Fibroblast of villous mesenchyme (primary cell): Measurements from ENCODE around the gene ODF4. TPM values are rescaled to one million over a fixed set of nuclear protein-coding genes. Genes with fewer than 3 reads are reported as not detected.
"Not testable (repeated sequence)": the region's sequence is repeated elsewhere in the genome, so short reads cannot be mapped to it uniquely, and the experiment has no call there.

Source experiments
- DNase-seq: peaks from one replicate; pipeline ENCODE4 v3.0.0-alpha.2; 2010; ENCODE audit warnings: low read depth
- H3K4me3 ChIP-seq: 2 replicates; pipeline ENCODE4 v1.5.1; 2011; ENCODE audit warnings: low read depth, mild to moderate bottlenecking, low read length
- total RNA-seq: library from RNA; depleted of rRNA; stranded (reverse); fragments of >200 nt; gene quantifications from 2 replicates; pipeline ENCODE4 v1.2.3, GENCODE V29; 2012
- TF ChIP-seq, protein P1 (sequence below): IDR thresholded peaks from 2 replicates; pipeline ENCODE4 v1.5.1; 2012; ENCODE audit warnings: low read depth, mild to moderate bottlenecking, low read length; ENCODE audit not compliant: insufficient read depth

ODF4 gene
- total RNA-seq, 1 donor = not detected

DNA sequence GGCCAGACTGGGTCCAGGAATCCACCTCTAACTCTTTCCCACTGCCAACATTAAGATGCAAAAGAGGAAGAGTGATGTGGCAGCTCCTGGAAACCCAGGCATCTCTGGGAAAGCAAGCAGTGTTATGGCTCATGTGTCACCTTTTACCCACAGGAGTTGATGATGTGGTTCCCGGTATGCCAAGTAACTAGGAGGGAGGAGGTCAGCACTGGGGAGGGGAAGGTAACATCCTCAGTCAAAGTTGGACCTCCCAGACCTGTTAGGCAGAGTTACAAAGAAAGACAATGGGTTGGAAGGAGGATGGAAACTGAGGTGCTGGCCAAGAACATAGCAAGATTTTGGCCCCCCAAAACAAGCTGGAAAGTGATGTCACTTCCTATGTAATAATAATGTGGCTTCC lies 25.5 kb downstream of the ODF4 start:
- no peak overlapping the region for H3K4me3 ChIP-seq
- TF ChIP-seq, protein P1, sequence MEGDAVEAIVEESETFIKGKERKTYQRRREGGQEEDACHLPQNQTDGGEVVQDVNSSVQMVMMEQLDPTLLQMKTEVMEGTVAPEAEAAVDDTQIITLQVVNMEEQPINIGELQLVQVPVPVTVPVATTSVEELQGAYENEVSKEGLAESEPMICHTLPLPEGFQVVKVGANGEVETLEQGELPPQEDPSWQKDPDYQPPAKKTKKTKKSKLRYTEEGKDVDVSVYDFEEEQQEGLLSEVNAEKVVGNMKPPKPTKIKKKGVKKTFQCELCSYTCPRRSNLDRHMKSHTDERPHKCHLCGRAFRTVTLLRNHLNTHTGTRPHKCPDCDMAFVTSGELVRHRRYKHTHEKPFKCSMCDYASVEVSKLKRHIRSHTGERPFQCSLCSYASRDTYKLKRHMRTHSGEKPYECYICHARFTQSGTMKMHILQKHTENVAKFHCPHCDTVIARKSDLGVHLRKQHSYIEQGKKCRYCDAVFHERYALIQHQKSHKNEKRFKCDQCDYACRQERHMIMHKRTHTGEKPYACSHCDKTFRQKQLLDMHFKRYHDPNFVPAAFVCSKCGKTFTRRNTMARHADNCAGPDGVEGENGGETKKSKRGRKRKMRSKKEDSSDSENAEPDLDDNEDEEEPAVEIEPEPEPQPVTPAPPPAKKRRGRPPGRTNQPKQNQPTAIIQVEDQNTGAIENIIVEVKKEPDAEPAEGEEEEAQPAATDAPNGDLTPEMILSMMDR = no peak
- DNase-seq = no peak

DNA sequence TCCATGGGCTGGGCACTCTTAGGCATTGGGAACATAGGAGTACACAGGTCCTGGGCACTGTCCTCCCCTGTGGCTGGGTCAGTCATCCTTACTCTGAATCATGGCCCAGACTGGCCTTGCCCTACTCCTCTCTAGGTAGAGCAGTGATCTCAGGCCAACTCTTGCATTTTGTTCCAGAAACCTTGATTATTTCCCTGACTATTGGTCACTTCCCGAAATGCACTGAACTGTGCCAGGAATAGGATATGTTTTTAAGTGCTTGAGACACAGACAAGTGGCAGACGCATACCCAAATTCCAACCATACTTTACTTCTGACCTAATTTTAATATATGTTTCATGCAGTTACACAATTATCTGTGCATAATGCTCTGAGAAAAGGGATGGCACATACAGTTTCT lies 26.6 kb downstream of the ODF4 start:
- DNase-seq = peak; percentile 78
- TF ChIP-seq, protein P1 = no peak
- no peak overlapping the region for H3K4me3 ChIP-seq

DNA sequence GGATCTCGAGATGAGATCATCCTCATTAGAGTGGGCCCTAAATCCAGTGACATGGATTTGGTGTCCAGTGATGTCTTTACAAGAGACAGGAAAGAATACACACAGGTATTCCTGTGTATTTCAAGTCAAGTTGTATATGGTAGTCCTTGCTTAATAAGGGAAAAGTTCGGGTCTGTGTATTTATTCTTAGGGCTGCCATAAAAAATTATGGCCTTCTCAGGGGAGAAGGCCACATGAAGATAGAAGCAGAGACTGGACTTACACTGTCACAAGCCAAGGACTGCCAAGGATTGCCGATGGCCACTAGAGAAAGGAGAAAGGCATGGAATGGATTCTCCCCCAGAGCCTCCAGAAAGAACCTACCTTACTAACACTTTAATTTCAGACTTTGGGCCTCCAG lies 28.6 kb downstream of the ODF4 start:
- TF ChIP-seq, protein P1 = no peak
- no peak for DNase-seq

DNA sequence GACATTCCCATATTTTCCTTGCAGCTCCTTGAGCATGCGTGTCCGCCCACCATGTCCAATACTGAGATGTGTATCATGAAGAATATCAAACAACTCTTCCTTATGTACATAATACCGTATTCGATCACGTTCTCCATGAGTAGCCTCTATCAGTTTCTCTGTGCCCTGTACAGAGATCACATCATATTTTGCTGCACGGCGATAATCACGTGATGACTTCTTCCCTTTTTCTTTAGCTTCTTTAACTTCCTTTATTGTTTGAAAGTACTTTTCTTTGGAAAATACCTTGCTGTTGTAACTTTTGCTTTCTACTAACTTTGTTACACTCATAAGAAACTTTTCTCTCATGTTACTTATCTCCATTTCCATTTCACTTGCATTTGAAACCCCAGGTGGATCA lies 30.3 kb downstream of the ODF4 start:
- no peak for DNase-seq
- H3K4me3 ChIP-seq = no peak overlapping the region
- TF ChIP-seq, protein P1 = no peak

More for the DNA sequence above, 28.6 kb downstream of the ODF4 start:
- H3K4me3 ChIP-seq = no peak overlapping the region

DNA sequence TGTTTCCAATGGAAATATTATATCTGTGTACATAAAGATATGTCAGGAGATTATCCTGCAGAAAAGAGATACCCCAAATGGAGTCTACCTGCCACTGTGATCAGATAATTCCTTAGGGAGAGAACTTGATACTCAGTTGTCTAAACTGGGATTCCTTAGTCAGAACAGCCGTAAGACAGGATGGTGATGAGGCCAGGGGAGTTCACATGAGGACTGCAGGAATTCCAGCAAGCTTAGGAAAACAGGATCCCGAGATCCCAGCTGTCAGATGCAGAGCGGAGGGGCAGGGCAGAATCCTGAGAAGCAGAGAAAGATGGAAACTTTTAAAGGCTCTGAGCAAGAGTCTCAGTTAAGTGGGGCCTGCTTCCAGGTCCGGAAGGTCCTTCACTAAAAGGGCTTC lies 32.1 kb downstream of the ODF4 start:
- peak; percentile 55 for DNase-seq
- no peak overlapping the region for H3K4me3 ChIP-seq
- TF ChIP-seq, protein P1 = no peak

DNA sequence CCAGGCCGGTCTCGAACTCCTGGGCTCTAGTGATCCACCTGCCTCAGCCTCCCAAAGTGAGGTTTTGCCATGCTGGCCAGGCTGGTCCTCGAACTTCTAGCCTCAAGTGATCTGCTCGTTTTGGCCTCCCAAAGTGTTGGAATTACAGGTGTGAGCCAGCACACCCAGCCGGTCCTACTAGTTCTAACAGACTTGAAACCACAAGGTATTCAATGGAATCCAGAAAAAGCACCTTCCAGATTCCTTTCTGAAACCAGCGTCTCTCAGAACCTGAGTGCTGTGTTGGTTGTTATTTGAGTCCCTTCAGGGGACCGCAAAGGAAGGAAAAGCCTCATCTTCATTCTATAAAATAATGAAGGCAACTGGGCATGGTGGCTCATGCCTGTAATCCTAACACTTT lies 32.8 kb downstream of the ODF4 start:
- no peak overlapping the region for H3K4me3 ChIP-seq
- TF ChIP-seq, protein P1 = no peak
- DNase-seq = no peak

DNA sequence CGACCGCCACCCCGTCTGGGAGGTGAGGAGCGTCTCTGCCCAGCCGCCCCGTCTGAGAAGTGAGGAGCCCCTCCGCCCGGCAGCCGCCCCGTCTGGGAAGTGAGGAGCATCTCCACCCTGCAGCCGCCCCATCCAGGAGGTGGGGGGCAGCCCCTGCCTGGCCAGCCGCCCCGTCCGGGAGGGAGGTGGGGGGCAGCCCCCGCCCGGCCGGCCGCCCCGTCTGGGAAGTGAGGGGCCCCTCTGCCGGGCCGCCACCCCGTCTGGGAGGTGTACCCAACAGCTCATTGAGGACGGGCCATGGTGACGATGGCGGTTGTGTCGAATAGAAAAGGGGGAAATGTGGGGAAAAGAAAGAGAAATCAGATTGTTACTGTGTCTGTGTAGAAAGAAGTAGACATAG lies 34.2 kb downstream of the ODF4 start:
- H3K4me3 ChIP-seq, DNase-seq: not testable (repeated sequence)
